Astrocyte (in vitro differentiated cells and primary cell): ENCODE results near the gene RAD54L. TPM values are rescaled to one million over a fixed set of nuclear protein-coding genes. Genes with fewer than 3 reads are reported as not detected.
A peak's percentile ranks its signal among the peaks of the same experiment; 100 is the strongest.

Source experiments
- DNase-seq: peaks from one replicate; pipeline ENCODE4 v3.0.0-alpha.2; 2010; ENCODE audit warnings: low read depth
- FAIRE-seq: peaks from 2 replicates; lab custom pipeline; 2011; peaks lifted over from hg19 to GRCh38; lab: Jason Lieb, UNC
- H2AFZ ChIP-seq: 2 replicates; pipeline ENCODE4 v1.6.0; 2012; ENCODE audit warnings: low read depth, low read length, inconsistent platforms
- H3K27ac ChIP-seq: 2 replicates; pipeline ENCODE4 v1.5.1; 2011; ENCODE audit warnings: low read depth, low read length, inconsistent platforms
- H3K27me3 ChIP-seq: 2 replicates; pipeline ENCODE4 v1.6.0; 2011; ENCODE audit warnings: low read length, inconsistent platforms; ENCODE audit not compliant: insufficient read depth
- H3K36me3 ChIP-seq: 2 replicates; pipeline ENCODE4 v1.5.1; 2011; ENCODE audit warnings: low read length, inconsistent platforms; ENCODE audit not compliant: insufficient read depth
- H3K4me1 ChIP-seq: 2 replicates; pipeline ENCODE4 v1.5.1; 2011; ENCODE audit warnings: low read length, inconsistent platforms; ENCODE audit not compliant: insufficient read depth
- H3K4me2 ChIP-seq: 2 replicates; pipeline ENCODE4 v1.6.0; 2012; ENCODE audit warnings: low read length, inconsistent platforms
- H3K4me3 ChIP-seq: 2 replicates; pipeline ENCODE4 v1.5.1; 2011; ENCODE audit warnings: low read depth, mild to moderate bottlenecking, low read length, inconsistent platforms; ENCODE audit not compliant: insufficient read depth
- H3K79me2 ChIP-seq: 2 replicates; pipeline ENCODE4 v1.6.0; 2012; ENCODE audit warnings: mild to moderate bottlenecking, low read length, inconsistent platforms; ENCODE audit not compliant: insufficient read depth
- H3K9ac ChIP-seq: 2 replicates; pipeline ENCODE4 v1.6.0; 2012; ENCODE audit warnings: mild to moderate bottlenecking, low read length, inconsistent platforms
- H3K9me3 ChIP-seq: 2 replicates; pipeline ENCODE4 v1.5.1; 2012; ENCODE audit warnings: low read depth, mild to moderate bottlenecking, low read length, inconsistent platforms; ENCODE audit not compliant: insufficient read depth
- H4K20me1 ChIP-seq: 2 replicates; pipeline ENCODE4 v1.6.0; 2012; ENCODE audit warnings: low read length, inconsistent platforms; ENCODE audit not compliant: insufficient read depth
- H3K27ac Mint-ChIP-seq: one replicate; pipeline ENCODE4 v1.8.0; 2021; ENCODE audit warnings: mild to moderate bottlenecking, mixed read lengths; ENCODE audit not compliant: unreplicated experiment
- H3K27me3 Mint-ChIP-seq: one replicate; pipeline ENCODE4 v1.8.0; 2021; ENCODE audit warnings: low read depth, mixed read lengths; ENCODE audit not compliant: unreplicated experiment
- H3K36me3 Mint-ChIP-seq: one replicate; pipeline ENCODE4 v1.8.0; 2021; ENCODE audit warnings: low read depth, mixed read lengths; ENCODE audit not compliant: unreplicated experiment
- H3K4me1 Mint-ChIP-seq: one replicate; pipeline ENCODE4 v1.8.0; 2021; ENCODE audit warnings: low read depth, mixed read lengths; ENCODE audit not compliant: unreplicated experiment
- H3K4me3 Mint-ChIP-seq: one replicate; pipeline ENCODE4 v1.8.0; 2021; ENCODE audit warnings: mild to moderate bottlenecking, moderate library complexity, mixed read lengths; ENCODE audit not compliant: unreplicated experiment
- H3K9me3 Mint-ChIP-seq: one replicate; pipeline ENCODE4 v1.8.0; 2021; ENCODE audit warnings: mild to moderate bottlenecking, mixed read lengths; ENCODE audit not compliant: unreplicated experiment
- CTCF ChIP-seq: IDR thresholded peaks from 2 replicates; pipeline ENCODE4 v1.5.1; 2011; ENCODE audit warnings: low read depth, mild to moderate bottlenecking, inconsistent platforms, low read length, moderate library complexity; ENCODE audit not compliant: insufficient read depth
- EZH2 ChIP-seq: IDR thresholded peaks from 2 replicates; pipeline ENCODE4 v1.6.1; 2012; ENCODE audit warnings: mild to moderate bottlenecking, low read length, inconsistent platforms; ENCODE audit not compliant: insufficient read depth
- total RNA-seq: library from RNA; stranded (reverse); gene quantifications from 2 replicates; pipeline ENCODE4 v1.2.1, GENCODE V29; 2021

The RAD54L gene
- total RNA-seq, 1 donor from 2014 or later: 2.4 TPM

GRCh38 chr1:46295306-46295705 is 47.7 kb downstream of the RAD54L start:
- Histone ChIP-seq H3K36me3 (peaks cover 31% of the 10 kb centered on the region), H3K4me1 (peaks cover under 1% of the 10 kb centered on the region), H3K4me3 (no peak overlapping the region), H2AFZ (no peak overlapping the region), H3K9ac (no peak overlapping the region), H3K27me3 (no peaks in the 10 kb centered on the region), H3K9me3 (no peaks in the 10 kb centered on the region), H3K79me2 (peaks cover 40% of the 10 kb centered on the region), H4K20me1 (peaks cover 29% of the 10 kb centered on the region), H3K4me2 (no peak overlapping the region), H3K27ac (no peak overlapping the region)
- DNase-seq (no peak), FAIRE-seq (no peak)
- Mint-ChIP-seq H3K9me3 (no peaks in the 10 kb centered on the region), H3K36me3 (peaks cover 23% of the 10 kb centered on the region), H3K4me3 (no peak overlapping the region), H3K4me1 (peaks cover 16% of the 10 kb centered on the region), H3K27ac (no peak overlapping the region), H3K27me3 (no peaks in the 10 kb centered on the region)
- TF ChIP-seq CTCF: no peak
- no peak for TF ChIP-seq EZH2

GRCh38 chr1:46298387-46298786 is 50.8 kb downstream of the RAD54L start:
- peaks cover 26% of the 10 kb centered on the region for H3K36me3 Mint-ChIP-seq
- no peak overlapping the region for H3K27ac Mint-ChIP-seq
- Histone ChIP-seq H3K4me2 (no peak overlapping the region), H3K4me3 (no peak overlapping the region), H3K79me2 (peaks cover 68% of the 10 kb centered on the region), H3K4me1 (peaks cover 13% of the 10 kb centered on the region), H3K9ac (no peak overlapping the region), H3K9me3 (no peaks in the 10 kb centered on the region), H2AFZ (no peak overlapping the region), H3K36me3 (peaks cover 31% of the 10 kb centered on the region), H3K27ac (no peak overlapping the region), H3K27me3 (no peaks in the 10 kb centered on the region), H4K20me1 (peaks cover 40% of the 10 kb centered on the region)
- DNase-seq (no peak), FAIRE-seq (no peak)
- no peak overlapping the region for H3K4me3 Mint-ChIP-seq
- TF ChIP-seq EZH2: no peak
- TF ChIP-seq CTCF: no peak
- no peaks in the 10 kb centered on the region for H3K9me3 Mint-ChIP-seq
- H3K4me1 Mint-ChIP-seq: peaks cover 24% of the 10 kb centered on the region
- no peaks in the 10 kb centered on the region for H3K27me3 Mint-ChIP-seq

- DNase-seq (peak; percentile 41), FAIRE-seq (no peak)
- peaks cover 92% of the 10 kb centered on the region for H3K79me2 ChIP-seq
- no peak for TF ChIP-seq CTCF
- TF ChIP-seq EZH2: no peak
- Mint-ChIP-seq H3K9me3 (no peaks in the 10 kb centered on the region), H3K4me3 (peak overlapping the region; percentile 99), H3K27ac (peak overlapping the region; percentile 87), H3K36me3 (peaks cover 17% of the 10 kb centered on the region), H3K27me3 (no peaks in the 10 kb centered on the region), H3K4me1 (peaks cover 29% of the 10 kb centered on the region)
- H3K4me3 ChIP-seq: peak overlapping the region; percentile 98
- peaks cover 23% of the 10 kb centered on the region for H3K4me1 ChIP-seq
- peak overlapping the region; percentile 99 for H3K4me2 ChIP-seq
- peaks cover 45% of the 10 kb centered on the region for H4K20me1 ChIP-seq
- H3K36me3 ChIP-seq: peaks cover 20% of the 10 kb centered on the region
- no peak overlapping the region for H2AFZ ChIP-seq
- no peaks in the 10 kb centered on the region for H3K27me3 ChIP-seq
- no peaks in the 10 kb centered on the region for H3K9me3 ChIP-seq
- H3K9ac ChIP-seq: peak overlapping the region; percentile 98
- peak overlapping the region; percentile 96 for H3K27ac ChIP-seq
These were observed 53.3 kb downstream of the RAD54L start for GRCh38 chr1:46300673-46301405.
